HEK293 (cell line): ENCODE data around the gene LRP1B.
A peak's percentile ranks its signal among the peaks of the same experiment; 100 is the strongest.

ENCODE experiments used
- CTCF ChIA-PET: fragments of 350-600 bp; formaldehyde crosslinking; extraction: SDS; loops from one replicate; lab custom pipeline; 2021; ENCODE audit warnings: antibody characterized with exemption; lab: Yijun Ruan, JAX
- POLR2A ChIA-PET: fragments of 300-600 bp; formaldehyde crosslinking; extraction: SDS; loops from one replicate; lab custom pipeline; 2020; ENCODE audit warnings: antibody characterized with exemption, inconsistent platforms; lab: Yijun Ruan, JAX
- H3K27ac ChIP-seq: fragments of 200-500 bp; sonication (Bioruptor generic); 2 replicates; pipeline ENCODE4 v1.5.1; 2014; ENCODE audit warnings: low read depth, low read length, control low read depth, inconsistent platforms; ENCODE audit errors: extremely low read depth
- H3K36me3 ChIP-seq, 2 experiments: fragments of 200-500 bp in 1 of 2; sonication (Bioruptor generic) in 1 of 2; 1 replicate in 1 of 2; 2 replicates in 1 of 2; pipeline ENCODE4 v1.5.1; 2014 to 2017; ENCODE audit warnings: inconsistent platforms in 2 of 2, low read length in 2 of 2; ENCODE audit not compliant: control insufficient read depth in 2 of 2, insufficient read depth in 1 of 2
- H3K4me1 ChIP-seq: fragments of 200-500 bp; sonication (Bioruptor generic); 2 replicates; pipeline ENCODE4 v1.5.1; 2014; ENCODE audit warnings: mild to moderate bottlenecking, low read length, inconsistent platforms; ENCODE audit not compliant: control insufficient read depth, insufficient read depth
- H3K4me3 ChIP-seq: 2 replicates; pipeline ENCODE4 v1.5.1; 2011; ENCODE audit warnings: low read depth, mild to moderate bottlenecking, control low read depth, low read length, moderate library complexity
- H3K9me3 ChIP-seq: fragments of 200-500 bp; sonication (Bioruptor generic); 2 replicates; pipeline ENCODE4 v1.5.1; 2014; ENCODE audit warnings: low read depth, low read length, inconsistent platforms; ENCODE audit not compliant: control insufficient read depth, insufficient read depth
- BCL11B ChIP-seq: fragments of 450-650 bp; formaldehyde crosslinking; IDR thresholded peaks from 2 replicates; pipeline ENCODE4 v1.5.1; 2016; ENCODE audit warnings: low read depth, missing biosample characterization, missing genetic modification characterization
- FEZF1 ChIP-seq: fragments of 450-650 bp; formaldehyde crosslinking; IDR thresholded peaks from 2 replicates; pipeline ENCODE4 v1.5.1; 2016; ENCODE audit warnings: missing biosample characterization, missing genetic modification characterization
- KLF16 ChIP-seq: fragments of 450-650 bp; formaldehyde crosslinking; IDR thresholded peaks from 2 replicates; pipeline ENCODE4 v1.5.1; 2017; ENCODE audit warnings: missing biosample characterization, missing genetic modification characterization
- MYNN ChIP-seq: fragments of 450-650 bp; formaldehyde crosslinking; IDR thresholded peaks from 2 replicates; pipeline ENCODE4 v1.5.1; 2016; ENCODE audit warnings: missing biosample characterization, missing genetic modification characterization, borderline replicate concordance
- OVOL3 ChIP-seq: fragments of 450-650 bp; formaldehyde crosslinking; IDR thresholded peaks from 2 replicates; pipeline ENCODE4 v1.5.1; 2016; ENCODE audit warnings: missing biosample characterization, missing genetic modification characterization
- SP7 ChIP-seq: fragments of 450-650 bp; formaldehyde crosslinking; IDR thresholded peaks from 2 replicates; pipeline ENCODE4 v1.5.1; 2016; ENCODE audit warnings: missing biosample characterization, missing genetic modification characterization
- ZBTB1 ChIP-seq: fragments of 450-650 bp; formaldehyde crosslinking; IDR thresholded peaks from 2 replicates; pipeline ENCODE4 v1.5.1; 2016; ENCODE audit warnings: missing biosample characterization, missing genetic modification characterization
- ZNF174 ChIP-seq: fragments of 450-650 bp; formaldehyde crosslinking; IDR thresholded peaks from 2 replicates; pipeline ENCODE4 v1.5.0; 2017; ENCODE audit warnings: missing biosample characterization, mild to moderate bottlenecking, missing genetic modification characterization
- ZNF214 ChIP-seq: fragments of 450-650 bp; formaldehyde crosslinking; IDR thresholded peaks from 2 replicates; pipeline ENCODE4 v1.5.1; 2017; ENCODE audit warnings: missing biosample characterization, mild to moderate bottlenecking, missing genetic modification characterization, borderline replicate concordance
- ZNF292 ChIP-seq: fragments of 450-650 bp; formaldehyde crosslinking; IDR thresholded peaks from 2 replicates; pipeline ENCODE4 v1.5.1; 2016; ENCODE audit warnings: low read depth, missing biosample characterization, missing genetic modification characterization, borderline replicate concordance
- ZNF335 ChIP-seq: fragments of 450-650 bp; formaldehyde crosslinking; conservative IDR thresholded peaks from 2 replicates; pipeline ENCODE4 v1.5.1; 2016; ENCODE audit warnings: missing biosample characterization, missing genetic modification characterization
- ZNF362 ChIP-seq: fragments of 450-650 bp; formaldehyde crosslinking; IDR thresholded peaks from 2 replicates; pipeline ENCODE4 v1.5.1; 2016; ENCODE audit warnings: missing biosample characterization, missing genetic modification characterization
- ZNF501 ChIP-seq: fragments of 450-650 bp; formaldehyde crosslinking; IDR thresholded peaks from 2 replicates; pipeline ENCODE4 v1.5.1; 2016; ENCODE audit warnings: missing biosample characterization, missing genetic modification characterization
- ZNF596 ChIP-seq: fragments of 450-650 bp; IDR thresholded peaks from 2 replicates; pipeline ENCODE4 v1.5.0; 2018; ENCODE audit warnings: missing biosample characterization, mild to moderate bottlenecking, missing genetic modification characterization, moderate library complexity
- ZNF621 ChIP-seq: fragments of 450-650 bp; formaldehyde crosslinking; IDR thresholded peaks from 2 replicates; pipeline ENCODE4 v1.5.1; 2017; ENCODE audit warnings: missing biosample characterization, missing genetic modification characterization
- ZNF692 ChIP-seq: fragments of 450-650 bp; formaldehyde crosslinking; IDR thresholded peaks from 2 replicates; pipeline ENCODE4 v1.5.1; 2016; ENCODE audit warnings: missing biosample characterization, missing genetic modification characterization
- ZNF776 ChIP-seq: fragments of 450-650 bp; formaldehyde crosslinking; IDR thresholded peaks from 2 replicates; pipeline ENCODE4 v1.5.0; 2017; ENCODE audit warnings: missing biosample characterization, missing genetic modification characterization, borderline replicate concordance
- TF ChIP-seq, protein P1 (sequence below): sonication (generic); formaldehyde crosslinking; IDR thresholded peaks from 2 replicates; pipeline ENCODE4 v1.8.1; 2022; ENCODE audit warnings: mild to moderate bottlenecking, moderate library complexity, missing genetic modification reagents
- TF ChIP-seq, protein P2 (sequence below): fragments of 450-650 bp; formaldehyde crosslinking; IDR thresholded peaks from 2 replicates; pipeline ENCODE4 v1.5.1; 2016; ENCODE audit warnings: missing biosample characterization, missing genetic modification characterization

The LRP1B gene

GRCh38 chr2:141931797-141932196, 199.0 kb downstream of the LRP1B start:
- Histone ChIP-seq H3K4me3 (no peak overlapping the region), H3K36me3 (no peaks in the 10 kb centered on the region), H3K9me3 (no peaks in the 10 kb centered on the region), H3K27ac (no peak overlapping the region), H3K4me1 (no peaks in the 10 kb centered on the region)
- TF ChIP-seq ZNF776 (tag by site-specific recombination), result no peak
- TF ChIP-seq ZBTB1 (tag by site-specific recombination), result no peak
- peak; percentile 72 for TF ChIP-seq FEZF1
- ChIA-PET POLR2A (no interaction called here), CTCF (no interaction called here)

- no peaks in the 10 kb centered on the region for H3K9me3 ChIP-seq
- no peaks in the 10 kb centered on the region for H3K36me3 ChIP-seq
- no peaks in the 10 kb centered on the region for H3K4me1 ChIP-seq
- H3K27ac ChIP-seq, result no peak overlapping the region
- CTCF ChIA-PET, result interaction anchor here (0.8 kb wide), 1 partner anchor 10 kb away, joined by 3 read pairs; no protein-coding TSS in a partner anchor
- TF ChIP-seq KLF16 (tag by site-specific recombination), result no peak
- TF ChIP-seq OVOL3 (tag by site-specific recombination), result no peak
- POLR2A ChIA-PET, result no interaction called here
- no peak overlapping the region for H3K4me3 ChIP-seq
These were observed 200.0 kb downstream of the LRP1B start for GRCh38 chr2:141930803-141931202.

DNA sequence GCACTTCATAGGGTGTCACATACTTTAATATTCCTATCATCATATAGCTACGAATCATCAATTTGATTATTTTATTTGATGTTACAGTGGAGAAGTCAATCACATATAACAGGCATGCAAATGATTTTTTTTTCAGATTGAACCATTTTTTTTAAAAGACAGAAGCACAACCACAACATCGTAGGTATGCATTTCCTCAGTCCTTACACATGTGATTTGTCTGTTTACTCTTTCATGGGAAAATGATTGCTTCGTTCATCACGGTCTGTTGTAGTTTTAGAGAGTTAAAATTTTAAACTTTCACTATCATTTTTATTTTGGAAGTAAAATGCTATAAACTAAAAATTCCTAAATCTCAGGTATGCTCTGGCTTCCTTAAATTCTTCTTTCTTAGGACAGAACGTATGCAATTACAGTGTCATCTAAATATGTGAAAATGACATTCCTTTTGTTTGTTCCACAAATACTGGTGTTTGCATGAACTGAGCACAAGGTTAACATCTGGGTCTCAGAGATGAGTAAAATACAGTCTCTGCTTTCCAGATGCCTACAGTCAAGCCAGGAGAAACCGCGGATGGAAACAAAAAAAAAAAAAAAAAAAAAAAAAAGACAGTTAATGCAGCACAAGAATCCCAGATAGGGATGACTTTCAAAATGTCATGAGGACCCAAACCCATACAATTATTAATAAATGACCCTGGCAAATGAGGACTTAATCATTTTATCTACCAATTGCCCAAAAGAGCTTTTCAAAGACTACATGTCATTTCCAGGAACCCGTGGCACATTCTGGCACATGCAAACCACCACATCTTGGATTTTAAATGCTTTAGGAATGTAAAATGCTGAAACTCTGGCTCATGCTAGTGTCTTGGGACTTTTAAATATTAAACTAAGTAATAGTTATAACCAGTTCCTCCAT, 201.2 kb downstream of the LRP1B start:
- CTCF ChIA-PET, result interaction anchor here (0.6 kb wide), 2 partner anchors 142 to 1052 kb away, joined by 3 to 4 read pairs; no protein-coding TSS in a partner anchor
- H3K4me1 ChIP-seq, result 0 out of 2 replicates have a peak, but pooled peaks cover 2% of the 10 kb centered on the region
- POLR2A ChIA-PET, result no interaction called here
- no peaks in the 10 kb centered on the region for H3K9me3 ChIP-seq
- H3K27ac ChIP-seq, result no peak overlapping the region
- H3K36me3 ChIP-seq, result no peaks in the 10 kb centered on the region
- TF ChIP-seq ZNF692 (no peak), MYNN (tag by site-specific recombination) (no peak), BCL11B (tag by site-specific recombination) (no peak), ZNF335 (tag by site-specific recombination) (no peak), ZNF501 (tag by site-specific recombination) (no peak)
- TF ChIP-seq, protein P1, sequence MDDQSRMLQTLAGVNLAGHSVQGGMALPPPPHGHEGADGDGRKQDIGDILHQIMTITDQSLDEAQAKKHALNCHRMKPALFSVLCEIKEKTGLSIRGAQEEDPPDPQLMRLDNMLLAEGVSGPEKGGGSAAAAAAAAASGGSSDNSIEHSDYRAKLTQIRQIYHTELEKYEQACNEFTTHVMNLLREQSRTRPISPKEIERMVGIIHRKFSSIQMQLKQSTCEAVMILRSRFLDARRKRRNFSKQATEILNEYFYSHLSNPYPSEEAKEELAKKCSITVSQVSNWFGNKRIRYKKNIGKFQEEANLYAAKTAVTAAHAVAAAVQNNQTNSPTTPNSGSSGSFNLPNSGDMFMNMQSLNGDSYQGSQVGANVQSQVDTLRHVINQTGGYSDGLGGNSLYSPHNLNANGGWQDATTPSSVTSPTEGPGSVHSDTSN (CRISPR knock-in tag), result no peak
- TF ChIP-seq, all 188 proteins: peak for 0
- H3K4me3 ChIP-seq, result no peak overlapping the region

- H3K4me3 ChIP-seq, result no peak overlapping the region
- no peaks in the 10 kb centered on the region for H3K36me3 ChIP-seq
- POLR2A ChIA-PET, result no interaction called here
- 0 out of 2 replicates have a peak, but pooled peaks cover 2% of the 10 kb centered on the region for H3K4me1 ChIP-seq
- no peaks in the 10 kb centered on the region for H3K9me3 ChIP-seq
- no peak overlapping the region for H3K27ac ChIP-seq
- CTCF ChIA-PET, result interaction anchor here (1.0 kb wide), 1 partner anchor 212 kb away, joined by 4 read pairs; no protein-coding TSS in a partner anchor
- TF ChIP-seq ZNF214 (tag by site-specific recombination) (no peak), ZNF621 (no peak), SP7 (tag by site-specific recombination) (no peak), ZNF596 (tag by site-specific recombination) (no peak), ZNF174 (tag by site-specific recombination) (no peak), ZNF292 (tag by site-specific recombination) (no peak), ZNF362 (no peak), BCL11B (tag by site-specific recombination) (no peak)
- TF ChIP-seq, protein P2, sequence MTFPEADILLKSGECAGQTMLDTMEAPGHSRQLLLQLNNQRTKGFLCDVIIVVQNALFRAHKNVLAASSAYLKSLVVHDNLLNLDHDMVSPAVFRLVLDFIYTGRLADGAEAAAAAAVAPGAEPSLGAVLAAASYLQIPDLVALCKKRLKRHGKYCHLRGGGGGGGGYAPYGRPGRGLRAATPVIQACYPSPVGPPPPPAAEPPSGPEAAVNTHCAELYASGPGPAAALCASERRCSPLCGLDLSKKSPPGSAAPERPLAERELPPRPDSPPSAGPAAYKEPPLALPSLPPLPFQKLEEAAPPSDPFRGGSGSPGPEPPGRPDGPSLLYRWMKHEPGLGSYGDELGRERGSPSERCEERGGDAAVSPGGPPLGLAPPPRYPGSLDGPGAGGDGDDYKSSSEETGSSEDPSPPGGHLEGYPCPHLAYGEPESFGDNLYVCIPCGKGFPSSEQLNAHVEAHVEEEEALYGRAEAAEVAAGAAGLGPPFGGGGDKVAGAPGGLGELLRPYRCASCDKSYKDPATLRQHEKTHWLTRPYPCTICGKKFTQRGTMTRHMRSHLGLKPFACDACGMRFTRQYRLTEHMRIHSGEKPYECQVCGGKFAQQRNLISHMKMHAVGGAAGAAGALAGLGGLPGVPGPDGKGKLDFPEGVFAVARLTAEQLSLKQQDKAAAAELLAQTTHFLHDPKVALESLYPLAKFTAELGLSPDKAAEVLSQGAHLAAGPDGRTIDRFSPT (tag by site-specific recombination), result no peak
- TF ChIP-seq, protein P1 (CRISPR knock-in tag), result no peak
These were observed 202.3 kb downstream of the LRP1B start for GRCh38 chr2:141928476-141928875.
